GM21723 (cell line): ENCODE data around the gene ENPP7.
"Not testable (repeated sequence)": the region's sequence is repeated elsewhere in the genome, so short reads cannot be mapped to it uniquely, and the experiment has no call there.

Source experiments
- ATAC-seq: cut with Tn5 transposase; IDR thresholded peaks from one replicate; pipeline ENCODE4 v1.9.1; 2021; ENCODE audit warnings: mild to moderate bottlenecking, moderate library complexity; ENCODE audit not compliant: unreplicated experiment

Gene ENPP7

GRCh38 chr17:79748295-79749099 is 17.8 kb downstream of the ENPP7 start:
- no peak for ATAC-seq

GRCh38 chr17:79749156-79749815 is 18.5 kb downstream of the ENPP7 start:
- ATAC-seq, result no peak

- no peak for ATAC-seq
Measured at GRCh38 chr17:79749958-79750357, 19.2 kb downstream of the ENPP7 start.

- no peak for ATAC-seq
Measured at GRCh38 chr17:79750650-79751545, 20.2 kb downstream of the ENPP7 start.

- ATAC-seq, result no peak
Measured at GRCh38 chr17:79752175-79752574, 21.4 kb downstream of the ENPP7 start.

GRCh38 chr17:79754370-79754769 is 23.6 kb downstream of the ENPP7 start:
- no peak for ATAC-seq

- ATAC-seq, result not testable (repeated sequence)
Measured at GRCh38 chr17:79754903-79755302, 24.2 kb downstream of the ENPP7 start.

GRCh38 chr17:79755591-79755990 is 24.8 kb downstream of the ENPP7 start:
- no peak for ATAC-seq

- no peak for ATAC-seq
Measured at GRCh38 chr17:79757140-79757745, 26.5 kb downstream of the ENPP7 start.

GRCh38 chr17:79758271-79758670 is 27.5 kb downstream of the ENPP7 start:
- ATAC-seq, result no peak

- ATAC-seq, result no peak
Measured at GRCh38 chr17:79760197-79760906, 29.6 kb downstream of the ENPP7 start.

- no peak for ATAC-seq
Measured at GRCh38 chr17:79761894-79762589, 31.3 kb downstream of the ENPP7 start.

- ATAC-seq, result no peak
Measured at GRCh38 chr17:79765708-79766107, 35.0 kb downstream of the ENPP7 start.

GRCh38 chr17:79769570-79770506 is 39.1 kb downstream of the ENPP7 start:
- no peak for ATAC-seq

- no peak for ATAC-seq
Measured at GRCh38 chr17:79771276-79771675, 40.5 kb downstream of the ENPP7 start.

GRCh38 chr17:79772726-79773125 is 42.0 kb downstream of the ENPP7 start:
- not testable (repeated sequence) for ATAC-seq

- no peak for ATAC-seq
Measured at GRCh38 chr17:79774561-79774975, 43.8 kb downstream of the ENPP7 start.

GRCh38 chr17:79775632-79776031 is 44.9 kb downstream of the ENPP7 start:
- ATAC-seq, result no peak
